ENCODE data around the gene P2RX5. TPM values are rescaled to one million over a fixed set of nuclear protein-coding genes. Genes with fewer than 3 reads are reported as not detected.

The P2RX5 gene
- total and polyA plus RNA-seq, 2 experiments from 2014 or later = 7.5 to 13.6 TPM

- TF ChIP-seq ZNF462 (CRISPR knock-in tag; IDR thresholded peaks at IDR 0.05) = no peak
Observed at GRCh38 chr17:3695129-3695722, 729 bp downstream of the P2RX5 start (continued).

- H3K27ac Mint-ChIP-seq = no peak overlapping the region
- H3K4me3 ChIP-seq = no peak overlapping the region
- H3K27me3 Mint-ChIP-seq (ENCODE audit: insufficient read depth, low read depth, poor library complexity) = peaks cover 27% of the 10 kb centered on the region
- no peaks in the 10 kb centered on the region for H4K20me1 ChIP-seq (replicated peaks; ENCODE audit: insufficient read depth)
- H3K4me1 ChIP-seq (ENCODE audit: insufficient read depth) = peaks cover 16% of the 10 kb centered on the region; the same call in 1 of the 2 replicates
- no peak overlapping the region for H3K27ac ChIP-seq (ENCODE audit: low read depth)
- H3K9me2 ChIP-seq (ENCODE audit: insufficient read depth) = no peaks in the 10 kb centered on the region
- peaks cover 6% of the 10 kb centered on the region; the same call in 1 of the 3 replicates for H3K9me3 Mint-ChIP-seq
- no peaks in the 10 kb centered on the region for H3K79me2 ChIP-seq (replicated peaks; ENCODE audit: insufficient read depth)
- H3K4me1 Mint-ChIP-seq = peaks cover 10% of the 10 kb centered on the region
- ATAC-seq (no peak), DNase-seq (ENCODE audit: low spot score) (no peak)
- H3K36me3 ChIP-seq (ENCODE audit: insufficient read depth) = no peaks in the 10 kb centered on the region
- no peaks in the 10 kb centered on the region for H3K36me3 Mint-ChIP-seq (ENCODE audit: low read depth)
- no peak overlapping the region for H3K4me2 ChIP-seq
- 0 out of 2 replicates have a peak, but pooled peaks cover 7% of the 10 kb centered on the region for H3F3A ChIP-seq (replicated peaks; ENCODE audit: low read depth)
- no peak overlapping the region for H3K4me3 Mint-ChIP-seq
- no peak overlapping the region for H2AFZ ChIP-seq
- H3K27me3 ChIP-seq (ENCODE audit: insufficient read depth) = peaks cover 25% of the 10 kb centered on the region
- TF ChIP-seq EZH2 (IDR thresholded peaks at IDR 0.05; ENCODE audit: low read depth, unreplicated experiment) (no peak), ZNF114 (CRISPR knock-in tag; IDR thresholded peaks at IDR 0.05) (no peak), STAT1 (IDR thresholded peaks at IDR 0.05; ENCODE audit: unreplicated experiment) (no peak), CTCF (conservative IDR thresholded peaks at IDR 0.05; ENCODE audit: low read depth in 2 of 2) (no peak), POLR2AphosphoS5 (IDR thresholded peaks at IDR 0.05; ENCODE audit: low read depth) (no peak), JUNB (IDR thresholded peaks at IDR 0.05; ENCODE audit: unreplicated experiment) (no peak), CREB1 (CRISPR knock-in tag; IDR thresholded peaks at IDR 0.05; ENCODE audit: low read depth) (no peak), ZNF331 (CRISPR knock-in tag; IDR thresholded peaks at IDR 0.05; ENCODE audit: low read depth) (no peak)
Observed at GRCh38 chr17:3693829-3694231, 2.1 kb downstream of the P2RX5 start.

Data from GM23338 (cell line).